T-cell (primary cell): ENCODE results near the gene CISD1. TPM values are rescaled to one million over a fixed set of nuclear protein-coding genes. Genes with fewer than 3 reads are reported as not detected.
"Not testable (repeated sequence)": the region's sequence is repeated elsewhere in the genome, so short reads cannot be mapped to it uniquely, and the experiment has no call there.

Experiments used
- ATAC-seq, 4 experiments: fragments of 200-7000 bp in 3 of 4; fragments of 150-1000 bp in 1 of 4; cut with Tn5 transposase; replicated peaks in 1 of 4; 1 replicate in 3 of 4; 2 replicates in 1 of 4; pipeline ENCODE4 v1.10.0; 2021; ENCODE audit warnings: moderate library complexity in 3 of 4, mild to moderate bottlenecking in 2 of 4, moderate number of reproducible peaks in 1 of 4
- CTCF ChIA-PET, 2 donors: fragments of 300-600 bp; sonication (Branson Sonifier 250); formaldehyde crosslinking; loops; one replicate each; lab custom pipeline; 2022; ENCODE audit warnings: antibody characterized with exemption in 2 of 2; lab: Charles Lee
- POLR2A ChIA-PET, 2 donors: fragments of 300-600 bp; sonication (Branson Sonifier 250); formaldehyde crosslinking; loops; one replicate each; lab custom pipeline; 2022; ENCODE audit warnings: antibody characterized with exemption in 2 of 2; lab: Charles Lee
- DNase-seq, 35 experiments: peaks; one replicate each; pipeline versions ENCODE4 v3.0.0 to v3.0.0-alpha.2; 2013 to 2023
- H3K27ac ChIP-seq: one replicate; pipeline ENCODE4 v1.5.1; 2013; ENCODE audit warnings: low read length
- H3K27me3 ChIP-seq, 2 experiments: replicated peaks in 1 of 2; 1 replicate in 1 of 2; 2 replicates in 1 of 2; pipeline versions ENCODE4 v1.6.1 to v1.7.0; 2013; ENCODE audit warnings: low read length in 1 of 2, mixed read lengths in 1 of 2; ENCODE audit not compliant: control insufficient read depth in 2 of 2, insufficient read depth in 2 of 2; ENCODE audit errors: extremely low read depth in 1 of 2
- H3K36me3 ChIP-seq, 2 donors: 1 replicate in 1 of 2; 2 replicates in 1 of 2; pipeline versions ENCODE4 v1.6.1 to v1.7.0; 2013; ENCODE audit warnings: low read length in 1 of 2; ENCODE audit not compliant: control insufficient read depth in 2 of 2, insufficient read depth in 1 of 2; ENCODE audit errors: extremely low read depth in 1 of 2
- H3K4me1 ChIP-seq, 2 experiments: 1 replicate in 1 of 2; 2 replicates in 1 of 2; pipeline versions ENCODE4 v1.6.1 to v1.7.0; 2013; ENCODE audit warnings: low read length in 2 of 2, mixed read lengths in 1 of 2; ENCODE audit not compliant: insufficient read depth in 2 of 2, control insufficient read depth in 1 of 2; ENCODE audit errors: extremely low read depth in 1 of 2
- H3K4me3 ChIP-seq, 2 donors: 1 replicate in 1 of 2; 2 replicates in 1 of 2; pipeline versions ENCODE4 v1.5.1 to v1.7.0; 2013; ENCODE audit warnings: mild to moderate bottlenecking in 2 of 2, low read length in 1 of 2, moderate library complexity in 1 of 2; ENCODE audit not compliant: control insufficient read depth in 1 of 2; ENCODE audit errors: extremely low read depth in 1 of 2
- H3K9me3 ChIP-seq: 2 replicates; pipeline ENCODE4 v1.7.0; 2013
- H3K27ac Mint-ChIP-seq, 2 donors: one replicate each; pipeline ENCODE4 v1.8.0; 2020 to 2021; ENCODE audit warnings: mild to moderate bottlenecking in 2 of 2, mixed read lengths in 2 of 2
- H3K27me3 Mint-ChIP-seq, 2 donors: one replicate each; pipeline ENCODE4 v1.8.0; 2021 to 2022; ENCODE audit warnings: mixed read lengths in 2 of 2
- H3K36me3 Mint-ChIP-seq: one replicate; pipeline ENCODE4 v1.8.0; 2021; ENCODE audit warnings: mixed read lengths
- H3K4me1 Mint-ChIP-seq, 3 donors: one replicate each; pipeline ENCODE4 v1.8.0; 2020 to 2022; ENCODE audit warnings: mixed read lengths in 3 of 3, mild to moderate bottlenecking in 1 of 3
- H3K4me3 Mint-ChIP-seq, 3 donors: one replicate each; pipeline ENCODE4 v1.8.0; 2020 to 2022; ENCODE audit warnings: mild to moderate bottlenecking in 3 of 3, mixed read lengths in 3 of 3, moderate library complexity in 3 of 3
- H3K9me3 Mint-ChIP-seq, 3 donors: one replicate each; pipeline ENCODE4 v1.8.0; 2020 to 2022; ENCODE audit warnings: mixed read lengths in 3 of 3
- WGBS: methylation state at CpG from one replicate; pipeline ENCODE4 v1.1.5; 2013; ENCODE audit warnings: missing lambda C conversion rate; ENCODE audit not compliant: insufficient coverage; 5-methylcytosine and 5-hydroxymethylcytosine counted together
- total RNA-seq, 35 experiments: library from RNA in 6 of 35; stranded (reverse) in 6 of 35; fragments of 120-200 nt in 1 of 35; gene quantifications; one replicate each; pipeline versions ENCODE4 v1.2.1 to v1.2.4 and lab custom pipeline; 2013 to 2026

CISD1 gene
- total RNA-seq, 5 donors from 2014 or later (not counting 1 experiment from before 2014, with no cell fraction given) = 6.3 to 11.3 (median 10.3) TPM

DNA sequence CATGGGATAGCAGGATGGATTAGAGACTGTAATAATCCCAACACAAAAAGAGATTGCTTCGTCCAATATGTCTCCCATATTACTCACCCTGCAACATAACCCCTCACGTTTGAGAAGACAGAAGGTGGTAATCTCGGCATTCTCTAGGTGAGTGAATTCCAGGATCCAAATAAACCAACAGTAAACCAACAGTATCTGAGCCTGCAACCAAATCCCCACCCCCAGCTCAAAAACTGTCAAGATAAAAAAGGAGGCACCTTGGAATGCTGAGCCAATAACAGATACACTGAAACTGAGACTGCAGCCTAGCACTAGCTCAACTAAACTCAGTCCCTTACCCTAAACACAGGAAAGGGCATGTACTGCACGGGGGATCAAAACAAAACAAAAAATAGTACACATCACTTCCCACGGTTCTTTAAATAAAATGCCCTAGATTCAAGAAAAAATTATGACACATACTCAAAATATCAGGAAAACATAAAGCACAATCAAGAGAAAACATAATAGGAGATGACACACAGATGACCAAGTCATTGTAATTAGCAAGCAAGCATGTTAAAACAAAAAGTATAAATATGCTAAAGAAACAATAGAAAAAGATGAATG is 29.3 kb upstream of the CISD1 start:
- 61% methylated on average over 3 of the region's 5 CpGs for WGBS
- POLR2A ChIA-PET = no interaction called here

DNA sequence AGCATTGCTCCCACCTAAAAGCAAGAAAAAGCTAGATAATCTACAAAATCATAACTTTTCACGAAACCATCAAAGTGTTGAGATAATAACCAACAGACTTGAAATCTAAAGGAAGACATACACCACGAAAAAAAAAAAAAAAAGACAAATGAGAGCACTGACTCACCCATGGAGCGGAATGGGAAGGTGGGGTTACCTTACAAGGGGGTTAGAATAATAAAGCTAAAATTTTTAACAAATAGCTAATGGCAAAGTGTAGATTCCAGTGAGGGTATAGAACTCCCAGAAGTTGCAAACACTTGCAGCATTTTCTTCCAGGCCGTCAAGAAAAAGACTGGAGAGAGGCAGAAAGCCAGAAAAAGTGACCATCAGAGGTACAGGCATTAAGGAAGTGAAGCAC is 28.4 kb upstream of the CISD1 start:
- Histone ChIP-seq H3K36me3 (peaks cover 7 to 10% of the 10 kb centered on the region in 2 donors), H3K4me3 (no peak overlapping the region), H3K27me3 (no peaks in the 10 kb centered on the region), H3K9me3 (no peaks in the 10 kb centered on the region), H3K27ac (no peak overlapping the region), H3K4me1 (no peaks in the 10 kb centered on the region)
- Mint-ChIP-seq H3K27me3 (no peaks in the 10 kb centered on the region), H3K36me3 (peaks cover 44% of the 10 kb centered on the region), H3K9me3 (peaks cover 2 to 8% (median 6%) of the 10 kb centered on the region in 3 donors), H3K4me1 (peaks cover 34 to 40% (median 37%) of the 10 kb centered on the region in 3 donors), H3K27ac (no peak overlapping the region), H3K4me3 (no peak overlapping the region)
- ATAC-seq (no peak), DNase-seq (no peak)
- ChIA-PET POLR2A (no interaction called here), CTCF (no interaction called here)
- WGBS = no CpG with 5 or more reads among the region's 4 CpGs

More for the DNA sequence above, 29.3 kb upstream of the CISD1 start:
- H3K36me3 Mint-ChIP-seq = peaks cover 47% of the 10 kb centered on the region
- H3K27ac Mint-ChIP-seq = no peak overlapping the region
- Histone ChIP-seq H3K27ac (no peak overlapping the region), H3K4me3 (no peak overlapping the region), H3K27me3 (no peaks in the 10 kb centered on the region), H3K4me1 (no peaks in the 10 kb centered on the region), H3K9me3 (no peaks in the 10 kb centered on the region), H3K36me3 (peaks cover 7 to 10% of the 10 kb centered on the region in 2 donors)
- H3K27me3 Mint-ChIP-seq = no peaks in the 10 kb centered on the region
- CTCF ChIA-PET = no interaction called here
- no peak for DNase-seq
- ATAC-seq = no peak
- H3K4me3 Mint-ChIP-seq = no peak overlapping the region
- peaks cover 34 to 40% (median 37%) of the 10 kb centered on the region in 3 donors for H3K4me1 Mint-ChIP-seq
- peaks cover 2 to 8% (median 6%) of the 10 kb centered on the region in 3 donors for H3K9me3 Mint-ChIP-seq

DNA sequence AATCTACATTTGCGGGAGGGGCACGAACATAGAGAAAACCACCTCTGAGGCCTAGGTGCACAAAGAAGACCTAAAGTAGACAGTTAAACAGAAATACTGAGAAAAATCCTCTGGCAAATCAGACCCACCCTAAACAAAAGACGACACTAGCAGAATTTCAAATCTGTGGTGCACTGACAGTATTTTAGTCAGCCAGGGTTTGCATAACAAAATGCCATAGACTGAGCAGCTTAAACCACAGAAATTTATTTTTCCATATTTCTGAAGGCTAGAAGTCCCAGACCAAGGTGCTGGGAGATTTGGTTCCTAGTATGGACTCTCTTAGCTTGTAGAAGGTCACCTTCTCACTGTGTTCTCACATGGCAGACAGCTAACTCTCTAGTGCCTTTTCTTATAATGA is 27.6 kb upstream of the CISD1 start:
- H3K27ac ChIP-seq = no peak overlapping the region
- H3K4me1 ChIP-seq = no peaks in the 10 kb centered on the region
- peaks cover 40% of the 10 kb centered on the region for H3K36me3 Mint-ChIP-seq
- peaks cover 3 to 7% of the 10 kb centered on the region in 2 donors for H3K36me3 ChIP-seq
- ATAC-seq (no peak), DNase-seq (no peak)
- peaks cover 2 to 11% (median 6%) of the 10 kb centered on the region in 3 donors for H3K9me3 Mint-ChIP-seq
- H3K4me3 Mint-ChIP-seq = no peak overlapping the region
- H3K4me1 Mint-ChIP-seq = peaks cover 37 to 40% (median 37%) of the 10 kb centered on the region in 3 donors
- H3K27me3 Mint-ChIP-seq = no peaks in the 10 kb centered on the region
- CTCF ChIA-PET = no interaction called here
- H3K9me3 ChIP-seq = no peaks in the 10 kb centered on the region
- H3K27me3 ChIP-seq = no peaks in the 10 kb centered on the region
- no peak overlapping the region for H3K27ac Mint-ChIP-seq
- H3K4me3 ChIP-seq = no peak overlapping the region
- POLR2A ChIA-PET = no interaction called here
- 91% methylated on average over 3 of the region's 3 CpGs for WGBS

DNA sequence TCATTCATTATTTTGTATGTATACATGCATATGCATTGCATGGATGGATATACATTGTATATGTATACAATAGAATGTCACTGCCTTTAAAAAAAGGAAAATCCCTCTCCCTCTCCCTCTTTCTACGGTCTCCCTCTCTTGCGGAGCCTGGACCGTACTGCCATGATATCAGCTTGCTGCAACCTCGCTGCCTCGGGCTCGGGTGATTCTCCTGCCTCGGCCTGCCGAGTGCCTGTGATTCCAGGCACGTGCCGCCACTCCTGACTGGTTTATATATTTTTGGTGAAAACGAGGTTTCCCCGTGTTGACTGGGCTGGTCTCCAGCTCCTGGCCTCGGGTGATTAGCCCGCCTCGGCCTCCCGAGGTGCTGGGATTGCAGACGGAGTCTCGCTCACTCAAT is 25.7 kb upstream of the CISD1 start:
- Mint-ChIP-seq H3K27me3 (no peaks in the 10 kb centered on the region), H3K36me3 (peaks cover 26% of the 10 kb centered on the region), H3K4me3 (no peak overlapping the region), H3K9me3 (peaks cover 2 to 13% (median 6%) of the 10 kb centered on the region in 3 donors), H3K4me1 (peaks cover 35 to 38% (median 36%) of the 10 kb centered on the region in 3 donors), H3K27ac (no peak overlapping the region)
- CTCF ChIA-PET = no interaction called here
- POLR2A ChIA-PET = no interaction called here
- Histone ChIP-seq H3K27ac (no peak overlapping the region), H3K27me3 (no peaks in the 10 kb centered on the region), H3K4me3 (no peak overlapping the region), H3K36me3 (no peaks in the 10 kb centered on the region), H3K4me1 (no peaks in the 10 kb centered on the region), H3K9me3 (no peaks in the 10 kb centered on the region)
- no peak for ATAC-seq
- no CpG with 5 or more reads among the region's 18 CpGs for WGBS
- DNase-seq = no peak

DNA sequence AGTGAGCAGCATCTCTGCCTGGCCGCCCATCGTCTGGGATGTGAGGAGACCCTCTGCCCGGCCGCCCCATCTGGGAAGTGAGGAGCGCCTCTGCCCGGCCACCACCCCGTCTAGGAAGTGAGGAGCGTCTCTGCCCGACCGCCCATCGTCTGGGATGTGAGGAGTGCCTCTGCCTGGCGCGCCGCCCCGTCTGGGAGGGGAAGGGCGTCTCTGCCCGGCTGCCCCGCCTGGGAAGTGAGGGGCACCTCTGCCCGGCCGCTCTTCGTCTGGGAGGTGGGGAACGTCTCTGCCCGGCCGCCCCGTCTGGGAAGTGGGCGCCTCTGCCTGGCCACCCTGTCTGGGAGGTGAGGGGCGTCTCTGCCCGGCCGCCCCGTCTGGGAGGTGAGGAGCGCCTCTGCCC is 25.2 kb upstream of the CISD1 start:
- Mint-ChIP-seq H3K4me1 (peaks cover 34 to 43% (median 36%) of the 10 kb centered on the region in 3 donors), H3K36me3 (peaks cover 30% of the 10 kb centered on the region), H3K9me3 (peaks cover 5 to 18% (median 10%) of the 10 kb centered on the region in 3 donors)
- DNase-seq, H3K4me3 Mint-ChIP-seq, H3K27ac Mint-ChIP-seq, H3K4me1 ChIP-seq, POLR2A ChIA-PET, H3K36me3 ChIP-seq, H3K27me3 Mint-ChIP-seq, CTCF ChIA-PET, H3K4me3 ChIP-seq, ATAC-seq, H3K27ac ChIP-seq, H3K9me3 ChIP-seq, H3K27me3 ChIP-seq: not testable (repeated sequence)
- 90% methylated on average over 17 of the region's 31 CpGs for WGBS

DNA sequence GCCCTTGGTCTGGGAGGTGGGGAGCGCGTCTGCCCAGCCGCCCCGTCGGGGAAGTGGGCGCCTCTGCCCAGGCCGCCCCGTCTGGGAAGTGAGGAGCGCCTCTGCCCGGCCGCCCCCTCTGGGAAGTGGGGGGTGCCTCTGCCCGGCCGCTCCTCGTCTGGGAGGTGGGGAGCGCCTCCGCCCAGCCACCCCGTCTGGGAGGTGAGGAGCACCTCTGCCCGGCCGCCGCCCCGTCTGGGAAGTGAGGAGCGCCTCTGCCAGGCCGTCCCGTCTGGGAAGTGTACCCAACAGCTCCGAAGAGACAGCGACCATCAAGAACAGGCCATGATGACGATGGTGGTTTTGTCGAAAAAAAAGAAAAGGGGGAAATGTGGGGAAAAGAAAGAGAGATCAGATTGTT is 24.7 kb upstream of the CISD1 start:
- H3K9me3 ChIP-seq, H3K27ac Mint-ChIP-seq, H3K4me1 ChIP-seq, H3K36me3 ChIP-seq, POLR2A ChIA-PET, H3K27ac ChIP-seq, H3K4me3 ChIP-seq, DNase-seq, H3K4me3 Mint-ChIP-seq, CTCF ChIA-PET, ATAC-seq, H3K27me3 Mint-ChIP-seq, H3K27me3 ChIP-seq: not testable (repeated sequence)
- peaks cover 30 to 41% (median 33%) of the 10 kb centered on the region in 3 donors for H3K4me1 Mint-ChIP-seq
- 91% methylated on average over 9 of the region's 28 CpGs for WGBS
- peaks cover 30% of the 10 kb centered on the region for H3K36me3 Mint-ChIP-seq
- peaks cover 5 to 18% (median 10%) of the 10 kb centered on the region in 3 donors for H3K9me3 Mint-ChIP-seq
